ENCODE measurements around the gene TMEM175. TPM values are rescaled to one million over a fixed set of nuclear protein-coding genes. Genes with fewer than 3 reads are reported as not detected.

The TMEM175 gene
- total and polyA plus RNA-seq, 2 of the 13 experiments (the other 11 are each of a cell fraction or from before 2014, with no cell fraction given): 5.1 to 9.9 TPM

DNA sequence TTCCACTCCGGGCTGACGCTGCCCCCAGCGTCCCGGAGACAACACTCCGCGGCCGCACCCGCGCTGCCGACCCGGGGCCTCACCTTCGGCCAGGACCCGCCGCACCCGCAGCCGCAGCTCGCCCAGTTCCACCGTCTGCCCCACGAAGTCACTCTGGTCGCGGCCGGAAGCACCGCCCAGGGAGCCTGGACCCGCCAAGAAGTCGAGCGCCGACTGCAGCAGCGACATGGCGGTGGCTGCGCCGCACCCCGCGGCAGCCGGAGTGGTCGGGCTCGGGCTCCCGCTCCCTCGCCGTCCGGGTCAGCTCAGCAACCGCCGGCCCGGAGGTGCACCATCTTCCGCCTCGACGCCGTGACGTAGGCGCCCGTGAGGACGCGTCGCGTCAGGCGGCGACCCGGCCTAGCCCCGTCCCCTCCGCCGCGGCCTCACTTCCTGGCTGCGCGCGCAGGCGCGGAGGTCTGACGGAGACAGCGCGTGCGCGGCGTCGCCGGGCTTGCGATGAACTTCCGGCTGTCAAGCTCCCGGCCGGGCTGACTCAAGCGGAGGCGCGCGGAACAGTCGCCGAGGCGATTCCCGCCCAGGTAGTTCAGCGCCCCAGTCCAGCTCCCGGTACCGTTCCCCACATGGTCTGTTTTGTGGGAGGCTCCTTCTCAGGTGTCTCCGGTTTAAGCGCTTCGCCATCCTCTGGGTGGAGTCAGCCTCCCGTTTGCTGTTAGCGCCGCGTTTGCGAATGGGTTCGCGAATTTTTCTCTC lies at the start of gene TMEM175, which contains the start of gene GAK (continued):
- TF ChIP-seq GABPA (IDR thresholded peaks at IDR 0.05; ENCODE audit: low read depth, low read length) (no peak), GABPA (CRISPR knock-in tag; IDR thresholded peaks at IDR 0.05; ENCODE audit: low read depth) (peak; percentile 89), U2AF1 (optimal IDR thresholded peaks at IDR 0.05; ENCODE audit: low read depth, low read length) (peak; percentile 84), KDM5B (CRISPR knock-in tag; IDR thresholded peaks at IDR 0.05; ENCODE audit: borderline replicate concordance) (peak; percentile 72), NR2F2 (IDR thresholded peaks at IDR 0.05; ENCODE audit: borderline replicate concordance, low read depth) (no peak; the same call in 1 of the 2 replicates), HIVEP1 (CRISPR knock-in tag; IDR thresholded peaks at IDR 0.05) (no peak; the same call in none of the 2 replicates), ZSCAN29 (CRISPR knock-in tag; conservative IDR thresholded peaks at IDR 0.05) (peak; percentile 66; the same call in 1 of the 2 replicates), ZNF335 (CRISPR knock-in tag; IDR thresholded peaks at IDR 0.05) (no peak), XBP1 (CRISPR knock-in tag; IDR thresholded peaks at IDR 0.05) (no peak), SIX1 (CRISPR knock-in tag; IDR thresholded peaks at IDR 0.05; ENCODE audit: borderline replicate concordance) (no peak), ZNF550 (CRISPR knock-in tag; IDR thresholded peaks at IDR 0.05; ENCODE audit: borderline replicate concordance) (no peak), FOXK2 (IDR thresholded peaks at IDR 0.05) (no peak), ZNF883 (CRISPR knock-in tag; IDR thresholded peaks at IDR 0.05; ENCODE audit: not compliant biosample characterization) (peak; percentile 71), ZNF724P (CRISPR knock-in tag; IDR thresholded peaks at IDR 0.05; ENCODE audit: borderline replicate concordance) (no peak; the same call in 1 of the 2 replicates), ZNF496 (CRISPR knock-in tag; IDR thresholded peaks at IDR 0.05; ENCODE audit: insufficient replicate concordance) (no peak), TAF15 (IDR thresholded peaks at IDR 0.05; ENCODE audit: low read depth, low read length, poor library complexity, severe bottlenecking) (peak; percentile 63), PITX1 (CRISPR knock-in tag; IDR thresholded peaks at IDR 0.05) (no peak), ZKSCAN1 (IDR thresholded peaks at IDR 0.05; ENCODE audit: low read length) (no peak), ZNF546 (CRISPR knock-in tag; conservative IDR thresholded peaks at IDR 0.05) (0 out of 2 replicates have a peak, but pooled peaks have one; percentile 34)
- TF ChIP-seq, protein P1, sequence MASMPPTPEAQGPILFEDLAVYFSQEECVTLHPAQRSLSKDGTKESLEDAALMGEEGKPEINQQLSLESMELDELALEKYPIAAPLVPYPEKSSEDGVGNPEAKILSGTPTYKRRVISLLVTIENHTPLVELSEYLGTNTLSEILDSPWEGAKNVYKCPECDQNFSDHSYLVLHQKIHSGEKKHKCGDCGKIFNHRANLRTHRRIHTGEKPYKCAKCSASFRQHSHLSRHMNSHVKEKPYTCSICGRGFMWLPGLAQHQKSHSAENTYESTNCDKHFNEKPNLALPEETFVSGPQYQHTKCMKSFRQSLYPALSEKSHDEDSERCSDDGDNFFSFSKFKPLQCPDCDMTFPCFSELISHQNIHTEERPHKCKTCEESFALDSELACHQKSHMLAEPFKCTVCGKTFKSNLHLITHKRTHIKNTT (CRISPR knock-in tag; IDR thresholded peaks at IDR 0.05): no peak
- TF ChIP-seq, protein P2, sequence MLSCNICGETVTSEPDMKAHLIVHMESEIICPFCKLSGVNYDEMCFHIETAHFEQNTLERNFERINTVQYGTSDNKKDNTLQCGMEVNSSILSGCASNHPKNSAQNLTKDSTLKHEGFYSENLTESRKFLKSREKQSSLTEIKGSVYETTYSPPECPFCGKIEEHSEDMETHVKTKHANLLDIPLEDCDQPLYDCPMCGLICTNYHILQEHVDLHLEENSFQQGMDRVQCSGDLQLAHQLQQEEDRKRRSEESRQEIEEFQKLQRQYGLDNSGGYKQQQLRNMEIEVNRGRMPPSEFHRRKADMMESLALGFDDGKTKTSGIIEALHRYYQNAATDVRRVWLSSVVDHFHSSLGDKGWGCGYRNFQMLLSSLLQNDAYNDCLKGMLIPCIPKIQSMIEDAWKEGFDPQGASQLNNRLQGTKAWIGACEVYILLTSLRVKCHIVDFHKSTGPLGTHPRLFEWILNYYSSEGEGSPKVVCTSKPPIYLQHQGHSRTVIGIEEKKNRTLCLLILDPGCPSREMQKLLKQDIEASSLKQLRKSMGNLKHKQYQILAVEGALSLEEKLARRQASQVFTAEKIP (CRISPR knock-in tag; IDR thresholded peaks at IDR 0.05; ENCODE audit: borderline replicate concordance): no peak
- TF ChIP-seq, protein P3, sequence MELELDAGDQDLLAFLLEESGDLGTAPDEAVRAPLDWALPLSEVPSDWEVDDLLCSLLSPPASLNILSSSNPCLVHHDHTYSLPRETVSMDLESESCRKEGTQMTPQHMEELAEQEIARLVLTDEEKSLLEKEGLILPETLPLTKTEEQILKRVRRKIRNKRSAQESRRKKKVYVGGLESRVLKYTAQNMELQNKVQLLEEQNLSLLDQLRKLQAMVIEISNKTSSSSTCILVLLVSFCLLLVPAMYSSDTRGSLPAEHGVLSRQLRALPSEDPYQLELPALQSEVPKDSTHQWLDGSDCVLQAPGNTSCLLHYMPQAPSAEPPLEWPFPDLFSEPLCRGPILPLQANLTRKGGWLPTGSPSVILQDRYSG (CRISPR knock-in tag; IDR thresholded peaks at IDR 0.05): no peak
- TF ChIP-seq, protein P4, sequence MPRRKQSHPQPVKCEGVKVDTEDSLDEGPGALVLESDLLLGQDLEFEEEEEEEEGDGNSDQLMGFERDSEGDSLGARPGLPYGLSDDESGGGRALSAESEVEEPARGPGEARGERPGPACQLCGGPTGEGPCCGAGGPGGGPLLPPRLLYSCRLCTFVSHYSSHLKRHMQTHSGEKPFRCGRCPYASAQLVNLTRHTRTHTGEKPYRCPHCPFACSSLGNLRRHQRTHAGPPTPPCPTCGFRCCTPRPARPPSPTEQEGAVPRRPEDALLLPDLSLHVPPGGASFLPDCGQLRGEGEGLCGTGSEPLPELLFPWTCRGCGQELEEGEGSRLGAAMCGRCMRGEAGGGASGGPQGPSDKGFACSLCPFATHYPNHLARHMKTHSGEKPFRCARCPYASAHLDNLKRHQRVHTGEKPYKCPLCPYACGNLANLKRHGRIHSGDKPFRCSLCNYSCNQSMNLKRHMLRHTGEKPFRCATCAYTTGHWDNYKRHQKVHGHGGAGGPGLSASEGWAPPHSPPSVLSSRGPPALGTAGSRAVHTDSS (CRISPR knock-in tag; conservative IDR thresholded peaks at IDR 0.05): no peak

All from HepG2 (cell line).